C4-2B (cell line): Measurements from ENCODE around the gene DENND1A.
A peak's percentile ranks its signal among the peaks of the same experiment; 100 is the strongest.

Source experiments
- CTCF ChIP-seq: fragments of 450-650 bp; conservative IDR thresholded peaks from 2 replicates; pipeline ENCODE4 v1.5.1; 2017; ENCODE audit warnings: mild to moderate bottlenecking
- ZFX ChIP-seq: fragments of 450-650 bp; IDR thresholded peaks from 2 replicates; pipeline ENCODE4 v1.6.1; 2017

DNA sequence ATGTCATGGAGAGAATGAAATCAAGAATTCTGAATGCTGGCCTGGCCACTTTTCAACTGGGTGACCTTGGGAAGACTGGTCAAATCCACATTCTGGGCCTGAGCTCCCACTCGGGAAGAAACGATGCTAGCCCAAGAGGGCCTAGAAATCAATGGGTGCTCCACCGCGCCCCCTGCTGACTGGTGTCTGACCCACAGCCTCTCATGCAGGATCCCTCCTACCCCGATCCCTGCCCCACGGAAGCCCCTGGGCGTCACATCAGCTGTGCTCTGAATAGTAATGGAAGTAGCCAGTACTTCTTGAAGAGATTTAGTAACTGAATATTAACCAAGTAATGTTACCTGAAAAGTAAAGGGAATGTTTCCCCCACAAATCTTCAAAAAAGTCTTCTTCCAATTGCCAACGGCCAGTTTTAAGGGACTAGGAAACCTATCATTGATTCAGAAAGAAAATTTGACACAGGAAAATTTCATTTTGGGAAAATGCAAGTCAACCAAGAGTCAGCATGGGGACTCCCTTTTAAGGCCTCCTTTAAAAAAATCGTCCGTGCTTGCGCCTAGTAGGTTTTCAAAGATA lies 530.0 kb downstream of the DENND1A start:
- TF ChIP-seq CTCF (peak; percentile 83), ZFX (no peak)
